Frontal cortex (tissue), 4 donors: ENCODE measurements around the gene C16orf54. TPM values are rescaled to one million over a fixed set of nuclear protein-coding genes. Genes with fewer than 3 reads are reported as not detected.
"Not testable (repeated sequence)": the region's sequence is repeated elsewhere in the genome, so short reads cannot be mapped to it uniquely, and the experiment has no call there.

Experiments
- DNase-seq, 2 donors: peaks; one replicate each; pipeline ENCODE4 v3.0.0; 2012; ENCODE audit warnings: low spot score in 2 of 2
- FAIRE-seq: peaks from 2 replicates; lab custom pipeline; 2012; peaks lifted over from hg19 to GRCh38; lab: Jason Lieb, UNC
- total RNA-seq: library from RNA; depleted of rRNA; stranded (reverse); fragments of >200 nt; gene quantifications from one replicate; pipeline ENCODE4 v1.2.3, GENCODE V29; 2014
- donor health status: control.
- donor health status: control.
- donor health status: control.

Gene C16orf54
- total RNA-seq, 1 donor from 2014 or later, result 0.41 TPM

DNA sequence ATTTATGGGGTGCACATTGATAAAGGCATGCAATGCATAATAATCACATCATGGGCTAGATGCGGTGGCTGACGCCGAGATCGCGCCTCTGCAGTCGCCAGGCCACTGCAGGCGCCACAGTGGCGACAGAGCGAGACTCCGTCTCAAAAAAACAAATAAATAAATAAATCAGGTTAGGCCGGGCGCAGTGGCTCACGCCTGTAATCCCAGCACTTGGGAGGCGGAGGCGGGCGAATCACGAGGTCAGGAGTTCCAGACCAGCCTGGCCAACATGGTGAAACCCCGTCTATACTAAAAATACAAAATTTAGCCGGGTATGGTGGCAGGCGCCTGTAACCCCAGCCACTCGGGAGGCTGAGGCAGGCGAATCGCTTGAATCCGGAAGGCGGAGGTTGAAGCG, 53.2 kb downstream of the C16orf54 start:
- FAIRE-seq, DNase-seq: not testable (repeated sequence)

Other genes starting within 250 kb of the C16orf54 start
- gene NPIPB12, start 239.6 kb downstream of the C16orf54 start, total RNA-seq, result 24.5 TPM
- under 0.01 TPM for gene SPN, start 82.7 kb downstream of the C16orf54 start, total RNA-seq
- gene QPRT, start 66.8 kb downstream of the C16orf54 start, total RNA-seq, result 2.9 TPM
- not detected for gene ZG16, start 32.3 kb upstream of the C16orf54 start, total RNA-seq
- 37.1 TPM for gene KIF22, start 44.8 kb upstream of the C16orf54 start, total RNA-seq
- gene MAZ, start 60.5 kb upstream of the C16orf54 start, total RNA-seq, result 373 TPM
- 15.9 TPM for gene PRRT2, start 66.2 kb upstream of the C16orf54 start, total RNA-seq
- 11.8 TPM for gene PAGR1, start 70.2 kb upstream of the C16orf54 start, total RNA-seq
- gene MVP, start 74.5 kb upstream of the C16orf54 start, total RNA-seq, result 4.5 TPM
- 53.4 TPM for gene CDIPT, start 117.2 kb upstream of the C16orf54 start, total RNA-seq
- gene SEZ6L2, start 153.6 kb upstream of the C16orf54 start, total RNA-seq, result 43.2 TPM
- 9.4 TPM for gene ASPHD1, start 154.5 kb upstream of the C16orf54 start, total RNA-seq
- gene KCTD13, start 180.2 kb upstream of the C16orf54 start, total RNA-seq, result 18.3 TPM
- 26.9 TPM for gene TMEM219, start 216.1 kb upstream of the C16orf54 start, total RNA-seq
- gene TAOK2, start 227.9 kb upstream of the C16orf54 start, total RNA-seq, result 58.3 TPM
- gene HIRIP3, start 249.6 kb upstream of the C16orf54 start, total RNA-seq, result 12.6 TPM